IMR-90 (cell line): ENCODE results near the gene PSMB5. TPM values are rescaled to one million over a fixed set of nuclear protein-coding genes. Genes with fewer than 3 reads are reported as not detected.

Source experiments
- ATAC-seq: fragments of 200-7000 bp; cut with Tn5 transposase; 2 replicates; pipeline ENCODE4 v1.9.1; 2020; ENCODE audit warnings: low read depth, mild to moderate bottlenecking, moderate library complexity
- BruUV-seq: library from RNA; stranded (reverse); fragments of 400-500 nt; replicated peaks from 2 replicates; lab custom pipeline; 2021; lab: Mats Ljungman, UMichigan
- CTCF ChIA-PET: fragments of 300-600 bp; formaldehyde crosslinking; extraction: SDS; loops from one replicate; lab custom pipeline; 2021; ENCODE audit warnings: antibody characterized with exemption; lab: Yijun Ruan, JAX
- POLR2A ChIA-PET: fragments of 300-600 bp; sonication (Branson Sonifier 250); formaldehyde crosslinking; loops from one replicate; lab custom pipeline; 2022; ENCODE audit warnings: antibody characterized with exemption; ENCODE audit not compliant: unreplicated experiment; lab: Charles Lee
- DNase-seq: peaks from one replicate; pipeline ENCODE4 v3.0.0; 2013
- H2AFZ ChIP-seq: replicated peaks from 2 replicates; pipeline ENCODE3; 2013; ENCODE audit warnings: low read length, mild to moderate bottlenecking; ENCODE audit not compliant: poor library complexity
- H2AK5ac ChIP-seq: 2 replicates; pipeline ENCODE4 v1.6.1; 2013; ENCODE audit warnings: low read depth, low read length, inconsistent platforms
- H2AK9ac ChIP-seq: replicated peaks from 2 replicates; pipeline ENCODE3; 2013; ENCODE audit warnings: mild to moderate bottlenecking, low read depth, low read length, moderate library complexity; ENCODE audit not compliant: poor library complexity
- H2BK120ac ChIP-seq: 2 replicates; pipeline ENCODE4 v1.6.1; 2013; ENCODE audit warnings: low read depth, low read length, inconsistent platforms
- H2BK15ac ChIP-seq: 3 replicates; pipeline ENCODE4 v1.6.1; 2013; ENCODE audit warnings: low read depth, low read length, inconsistent platforms
- H2BK20ac ChIP-seq: 2 replicates; pipeline ENCODE4 v1.6.1; 2013; ENCODE audit warnings: low read depth, mild to moderate bottlenecking, inconsistent platforms, low read length, moderate library complexity
- H2BK5ac ChIP-seq: 2 replicates; pipeline ENCODE4 v1.6.1; 2013; ENCODE audit warnings: mild to moderate bottlenecking, low read depth, low read length, inconsistent platforms; ENCODE audit not compliant: poor library complexity, severe bottlenecking
- H3K14ac ChIP-seq: replicated peaks from 2 replicates; pipeline ENCODE4 v1.6.1; 2013; ENCODE audit warnings: low read depth, low read length, inconsistent platforms
- H3K18ac ChIP-seq: 2 replicates; pipeline ENCODE4 v1.6.1; 2013; ENCODE audit warnings: low read depth, low read length, control low read depth
- H3K23ac ChIP-seq: 2 replicates; pipeline ENCODE4 v1.6.1; 2013; ENCODE audit warnings: low read depth, low read length, inconsistent platforms
- H3K27ac ChIP-seq: 2 replicates; pipeline ENCODE4 v1.5.1; 2013; ENCODE audit warnings: mild to moderate bottlenecking, control low read depth, low read length; ENCODE audit not compliant: insufficient read depth
- H3K27me3 ChIP-seq: 2 replicates; pipeline ENCODE4 v1.6.1; 2013; ENCODE audit warnings: low read length; ENCODE audit not compliant: control insufficient read depth, insufficient read depth
- H3K36me3 ChIP-seq: 2 replicates; pipeline ENCODE4 v1.6.1; 2013; ENCODE audit warnings: low read length, mixed read lengths; ENCODE audit not compliant: control insufficient read depth, insufficient read depth
- H3K4ac ChIP-seq: 2 replicates; pipeline ENCODE4 v1.6.1; 2013; ENCODE audit warnings: low read depth, low read length, inconsistent platforms
- H3K4me1 ChIP-seq: 2 replicates; pipeline ENCODE4 v1.6.1; 2013; ENCODE audit warnings: low read length, mixed read lengths; ENCODE audit not compliant: control insufficient read depth, insufficient read depth
- H3K4me2 ChIP-seq: 2 replicates; pipeline ENCODE4 v1.6.1; 2013; ENCODE audit warnings: low read depth, mild to moderate bottlenecking, control low read depth, low read length, moderate library complexity
- H3K4me3 ChIP-seq: 2 replicates; pipeline ENCODE4 v1.5.1; 2013; ENCODE audit warnings: low read depth, mild to moderate bottlenecking, control low read depth, low read length, moderate library complexity; ENCODE audit not compliant: insufficient read depth
- H3K56ac ChIP-seq: 2 replicates; pipeline ENCODE4 v1.6.1; 2013; ENCODE audit warnings: low read length, inconsistent platforms; ENCODE audit not compliant: insufficient read depth; ENCODE audit errors: extremely low read depth
- H3K79me1 ChIP-seq, 2 experiments: 2 replicates each; pipeline ENCODE4 v1.6.1; 2013; ENCODE audit warnings: low read length in 2 of 2, inconsistent platforms in 1 of 2, low read depth in 1 of 2
- H3K9ac ChIP-seq: 2 replicates; pipeline ENCODE4 v1.6.1; 2013; ENCODE audit warnings: low read depth, low read length, control low read depth
- H3K9me1 ChIP-seq: 2 replicates; pipeline ENCODE4 v1.6.1; 2013; ENCODE audit warnings: low read length, inconsistent platforms; ENCODE audit not compliant: insufficient read depth
- H3K9me3 ChIP-seq: 2 replicates; pipeline ENCODE4 v1.6.1; 2013; ENCODE audit warnings: low read length; ENCODE audit not compliant: control insufficient read depth, insufficient read depth
- H4K20me1 ChIP-seq: 2 replicates; pipeline ENCODE4 v1.6.1; 2013; ENCODE audit warnings: low read length, inconsistent platforms; ENCODE audit not compliant: insufficient read depth
- H4K5ac ChIP-seq: 2 replicates; pipeline ENCODE4 v1.6.1; 2013; ENCODE audit warnings: mild to moderate bottlenecking, low read depth, low read length, control low read depth
- H4K8ac ChIP-seq, 2 experiments: 2 replicates each; pipeline ENCODE4 v1.6.1; 2013; ENCODE audit warnings: low read depth in 2 of 2, low read length in 2 of 2, control low read depth in 1 of 2, inconsistent platforms in 1 of 2
- H4K91ac ChIP-seq: 2 replicates; pipeline ENCODE4 v1.6.1; 2013; ENCODE audit warnings: low read depth, low read length, inconsistent platforms; ENCODE audit not compliant: insufficient read depth
- BHLHE40 ChIP-seq: fragments of 150-350 bp; IDR thresholded peaks from 2 replicates; pipeline ENCODE4 v1.6.1; 2016; ENCODE audit warnings: mild to moderate bottlenecking, low read depth, low read length
- CEBPB ChIP-seq: IDR thresholded peaks from 2 replicates; pipeline ENCODE4 v1.6.1; 2012; ENCODE audit warnings: low read depth, low read length, improper control_type of control experiment
- MAZ ChIP-seq: IDR thresholded peaks from 2 replicates; pipeline ENCODE4 v1.6.1; 2012; ENCODE audit warnings: low read depth, mild to moderate bottlenecking, low read length, improper control_type of control experiment, moderate library complexity, borderline replicate concordance
- MXI1 ChIP-seq: IDR thresholded peaks from 2 replicates; pipeline ENCODE4 v1.6.1; 2012; ENCODE audit warnings: low read depth, mild to moderate bottlenecking, low read length, moderate library complexity, borderline replicate concordance
- POLR2A ChIP-seq: IDR thresholded peaks from 2 replicates; pipeline ENCODE4 v1.6.1; 2012; ENCODE audit warnings: mild to moderate bottlenecking, low read depth, low read length
- RFX5 ChIP-seq: IDR thresholded peaks from 2 replicates; pipeline ENCODE4 v1.8.0; 2012; ENCODE audit warnings: low read depth, mild to moderate bottlenecking, low read length, moderate library complexity
- WGBS, 2 experiments: methylation state at CpG; one replicate each; pipeline versions ENCODE4 v1.1.5 to v1.1.7; 2013; ENCODE audit warnings: missing lambda C conversion rate in 2 of 2; ENCODE audit not compliant: insufficient read length in 1 of 2; ENCODE audit errors: extremely low coverage in 2 of 2; 5-methylcytosine and 5-hydroxymethylcytosine counted together
- dilution Hi-C: fragments of 300-500 bp; cut with HindIII; formaldehyde crosslinking; loops from one replicate; pipeline ENCODE4 v1.14.3; 2018; ENCODE audit warnings: low sequenced_read_pairs; ENCODE audit not compliant: unreplicated experiment
- in situ Hi-C: fragments of 300-500 bp; cut with MboI; formaldehyde crosslinking; loops from 3 replicates; pipeline ENCODE4 v1.14.3; 2019; ENCODE audit warnings: low sequenced_read_pairs, inconsistent platforms, mixed read lengths
- intact Hi-C: fragments of 100-400 bp; cut with micrococcal nuclease; formaldehyde crosslinking; loops from 2 replicates; pipeline ENCODE4 v1.10.0; 2022
- polyA plus RNA-seq, 3 experiments: library from polyadenylated mRNA; depleted of rRNA; stranded (reverse); fragments of >200 nt; gene quantifications; 2 replicates each; pipeline ENCODE4 v1.2.3, GENCODE V29; 2012; ENCODE audit warnings: low replicate concordance in 1 of 3
- total RNA-seq: library from RNA; depleted of rRNA; stranded (reverse); fragments of >200 nt; gene quantifications from 2 replicates; pipeline ENCODE4 v1.2.3, GENCODE V29; 2012
- TF ChIP-seq, protein P1 (sequence below): fragments of 150-350 bp; IDR thresholded peaks from 2 replicates; pipeline ENCODE4 v1.6.1; 2017; ENCODE audit warnings: mild to moderate bottlenecking, antibody characterized with exemption, low read length, low read depth
- TF ChIP-seq, protein P2 (sequence below): fragments of 150-350 bp; IDR thresholded peaks from 2 replicates; pipeline ENCODE4 v1.6.1; 2016; ENCODE audit warnings: low read depth, mild to moderate bottlenecking, low read length, moderate library complexity, borderline replicate concordance

The PSMB5 gene
- total and polyA plus RNA-seq, 2 of the 4 experiments (the other 2 are of a cell fraction) = 310 to 321 TPM

DNA sequence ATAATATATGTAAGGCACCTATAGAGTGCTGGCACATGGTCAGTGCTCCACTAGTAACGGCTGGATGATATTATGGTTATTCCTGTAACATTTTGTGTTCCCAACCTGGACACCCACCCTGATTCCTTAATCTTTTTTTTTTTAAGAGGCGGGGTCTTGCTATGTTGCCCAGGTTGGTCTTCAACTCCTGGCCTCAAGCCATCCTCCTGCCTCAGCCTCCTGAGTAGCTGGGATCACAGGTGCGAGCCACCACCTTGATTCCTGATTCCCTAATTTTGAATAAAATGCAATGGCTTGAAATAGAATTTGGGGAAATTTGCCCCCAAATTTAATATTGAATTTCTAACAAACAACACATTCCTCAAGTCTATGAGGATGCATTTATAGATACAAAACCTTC is 32.1 kb downstream of the PSMB5 start:
- Histone ChIP-seq H3K4ac (no peak overlapping the region), H2BK20ac (no peak overlapping the region), H3K18ac (no peak overlapping the region), H4K91ac (no peak overlapping the region), H2AFZ (no peak overlapping the region), H3K36me3 (no peaks in the 10 kb centered on the region), H3K4me3 (no peak overlapping the region), H2BK120ac (no peak overlapping the region), H4K8ac (no peak overlapping the region), H3K9me3 (no peaks in the 10 kb centered on the region), H3K4me1 (no peaks in the 10 kb centered on the region; the same call in 1 of the 2 replicates), H2BK15ac (no peak overlapping the region), H3K23ac (no peak overlapping the region), H4K5ac (no peak overlapping the region), H3K9me1 (no peaks in the 10 kb centered on the region; the same call in 1 of the 2 replicates), H4K20me1 (no peaks in the 10 kb centered on the region), H3K27ac (no peak overlapping the region), H3K56ac (no peak overlapping the region), H2BK5ac (no peak overlapping the region), H3K14ac (no peak overlapping the region), H3K9ac (no peak overlapping the region), H2AK5ac (no peak overlapping the region), H3K27me3 (no peaks in the 10 kb centered on the region), H3K4me2 (no peak overlapping the region), H2AK9ac (no peak overlapping the region), H3K79me1 (peaks cover 0 to 12% of the 10 kb centered on the region in 2 experiments; a peak in 2 of 4 replicates)
- no peak for TF ChIP-seq CEBPB
- TF ChIP-seq RFX5 = no peak
- TF ChIP-seq, protein P1, sequence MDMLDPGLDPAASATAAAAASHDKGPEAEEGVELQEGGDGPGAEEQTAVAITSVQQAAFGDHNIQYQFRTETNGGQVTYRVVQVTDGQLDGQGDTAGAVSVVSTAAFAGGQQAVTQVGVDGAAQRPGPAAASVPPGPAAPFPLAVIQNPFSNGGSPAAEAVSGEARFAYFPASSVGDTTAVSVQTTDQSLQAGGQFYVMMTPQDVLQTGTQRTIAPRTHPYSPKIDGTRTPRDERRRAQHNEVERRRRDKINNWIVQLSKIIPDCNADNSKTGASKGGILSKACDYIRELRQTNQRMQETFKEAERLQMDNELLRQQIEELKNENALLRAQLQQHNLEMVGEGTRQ = no peak
- TF ChIP-seq BHLHE40 = no peak
- TF ChIP-seq, protein P2, sequence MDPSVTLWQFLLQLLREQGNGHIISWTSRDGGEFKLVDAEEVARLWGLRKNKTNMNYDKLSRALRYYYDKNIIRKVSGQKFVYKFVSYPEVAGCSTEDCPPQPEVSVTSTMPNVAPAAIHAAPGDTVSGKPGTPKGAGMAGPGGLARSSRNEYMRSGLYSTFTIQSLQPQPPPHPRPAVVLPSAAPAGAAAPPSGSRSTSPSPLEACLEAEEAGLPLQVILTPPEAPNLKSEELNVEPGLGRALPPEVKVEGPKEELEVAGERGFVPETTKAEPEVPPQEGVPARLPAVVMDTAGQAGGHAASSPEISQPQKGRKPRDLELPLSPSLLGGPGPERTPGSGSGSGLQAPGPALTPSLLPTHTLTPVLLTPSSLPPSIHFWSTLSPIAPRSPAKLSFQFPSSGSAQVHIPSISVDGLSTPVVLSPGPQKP = no peak
- TF ChIP-seq POLR2A = no peak
- TF ChIP-seq MXI1 = no peak
- TF ChIP-seq MAZ = no peak
- ATAC-seq (no peak), DNase-seq (no peak)
- intact Hi-C loops (no loop called here), in situ Hi-C loops (no loop called here), dilution Hi-C loops (no loop called here)
- BruUV-seq = no TSS peak
- ChIA-PET POLR2A (no interaction called here), CTCF (interaction anchor here (1.0 to 1.2 kb wide), 2 partner anchors 16 to 29 kb away, joined by 3 read pairs; no protein-coding TSS in a partner anchor)
- WGBS, 2 experiments = 83% methylated on average over 1 of the region's 3 CpGs; no CpG with 5 or more reads in 1 of the 2 experiments
